GM11168 (cell line): Measurements from ENCODE around the gene MAGIX.
"Not testable (repeated sequence)": the region's sequence is repeated elsewhere in the genome, so short reads cannot be mapped to it uniquely, and the experiment has no call there.

Experiments
- in situ Hi-C: fragments of 300-500 bp; cut with MboI; formaldehyde crosslinking; loops from one replicate; pipeline ENCODE4 v1.12.0; 2022; ENCODE audit warnings: low sequenced_read_pairs; ENCODE audit not compliant: unreplicated experiment

Gene MAGIX

GRCh38 chrX:49162620-49163019, at the start of gene MAGIX:
Gene MAGIX (plus strand): TSS chrX:49162758. CDS start chrX:49162890, 132 bp downstream.
- in situ Hi-C loops: no loop called here

GRCh38 chrX:49116076-49116475, 46.5 kb upstream of the MAGIX start:
- in situ Hi-C loops: no loop called here

DNA sequence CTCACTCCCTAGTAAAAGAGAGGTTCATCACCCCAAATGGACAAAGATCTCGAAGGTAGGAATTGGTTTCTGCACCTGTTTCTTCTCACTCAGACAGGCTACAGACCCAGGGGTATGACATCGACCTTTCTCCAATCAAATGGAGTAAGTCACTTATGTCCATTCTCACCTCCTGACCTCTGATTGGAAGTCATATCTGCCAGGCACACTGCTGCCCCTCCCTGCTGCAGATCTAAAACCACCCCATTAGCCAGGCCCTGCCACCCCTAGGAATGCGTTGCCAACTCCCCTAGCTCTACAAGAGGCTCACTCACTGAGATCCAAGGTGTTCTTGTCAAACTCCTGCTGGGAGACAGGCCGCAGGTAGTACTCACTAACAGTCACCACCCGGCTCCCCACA, 45.8 kb upstream of the MAGIX start:
- in situ Hi-C loops: no loop called here

DNA sequence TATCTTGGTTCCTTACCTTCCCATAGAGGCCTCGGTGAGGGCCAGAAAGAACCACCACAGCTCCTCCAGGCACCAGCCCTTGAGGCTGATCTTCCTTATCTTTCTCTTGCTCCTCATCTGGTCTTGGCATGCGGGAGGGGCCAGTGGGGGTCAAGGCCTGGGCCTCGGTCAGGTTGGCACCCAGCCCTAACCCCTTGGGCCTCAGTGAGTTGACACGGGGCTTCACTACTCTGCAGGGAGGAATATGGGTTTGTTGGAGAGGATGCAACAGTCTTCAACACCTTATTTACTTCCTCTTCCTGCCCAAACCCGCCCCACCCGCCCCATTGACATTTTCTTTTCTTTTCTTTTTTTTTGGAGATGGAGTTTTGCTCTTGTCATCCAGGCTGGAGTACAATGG, 45.0 kb upstream of the MAGIX start:
- in situ Hi-C loops: no loop called here

- in situ Hi-C loops: no loop called here
Observed at GRCh38 chrX:49120091-49120490, 42.5 kb upstream of the MAGIX start.

- in situ Hi-C loops: no loop called here
Observed at GRCh38 chrX:49122499-49122898, 40.1 kb upstream of the MAGIX start.

DNA sequence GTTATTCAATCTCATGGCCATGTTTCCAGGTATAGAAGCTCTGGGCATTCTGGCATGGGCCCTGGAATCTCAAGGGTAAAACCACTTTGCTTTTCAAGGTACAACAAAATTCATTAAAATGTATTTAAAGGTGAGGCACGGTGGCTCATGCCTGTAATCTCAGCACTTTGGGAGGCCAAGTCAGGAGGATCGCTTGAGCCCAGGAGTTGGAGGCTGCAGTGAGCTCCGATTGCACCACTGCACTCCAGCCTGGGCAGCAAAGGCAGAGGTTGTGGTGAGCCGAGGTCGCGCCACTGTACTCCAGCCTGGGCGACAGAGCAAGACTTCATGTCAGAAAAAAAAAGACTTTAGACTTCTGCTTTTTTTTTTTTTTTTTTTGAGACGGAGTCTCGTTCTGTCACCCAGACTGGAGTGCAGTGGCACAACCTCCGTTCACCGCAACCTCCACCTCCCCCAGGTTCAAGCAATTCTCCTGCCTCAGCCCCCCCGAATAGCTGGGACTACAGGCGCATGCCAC, 34.8 kb upstream of the MAGIX start:
- in situ Hi-C loops: not testable (repeated sequence)

DNA sequence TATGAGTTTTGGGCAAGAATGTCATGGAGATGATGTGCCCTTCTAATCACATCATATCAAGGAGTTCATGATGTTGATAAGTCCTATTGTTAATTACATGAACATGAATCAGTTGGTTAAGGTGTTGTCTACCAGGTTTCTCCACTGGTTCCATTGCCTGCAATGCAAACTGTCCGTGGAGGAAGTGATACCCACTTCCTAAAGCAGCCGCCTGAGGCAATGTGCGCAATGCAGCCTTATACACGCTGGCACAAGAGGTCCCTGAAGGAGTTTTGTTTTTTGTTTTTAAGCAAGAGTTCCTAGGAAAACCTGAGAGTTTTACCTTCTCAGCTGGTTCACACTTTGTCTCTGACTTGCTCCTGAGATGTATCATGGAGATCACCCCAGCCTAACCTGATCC, 33.1 kb upstream of the MAGIX start:
- in situ Hi-C loops: no loop called here

DNA sequence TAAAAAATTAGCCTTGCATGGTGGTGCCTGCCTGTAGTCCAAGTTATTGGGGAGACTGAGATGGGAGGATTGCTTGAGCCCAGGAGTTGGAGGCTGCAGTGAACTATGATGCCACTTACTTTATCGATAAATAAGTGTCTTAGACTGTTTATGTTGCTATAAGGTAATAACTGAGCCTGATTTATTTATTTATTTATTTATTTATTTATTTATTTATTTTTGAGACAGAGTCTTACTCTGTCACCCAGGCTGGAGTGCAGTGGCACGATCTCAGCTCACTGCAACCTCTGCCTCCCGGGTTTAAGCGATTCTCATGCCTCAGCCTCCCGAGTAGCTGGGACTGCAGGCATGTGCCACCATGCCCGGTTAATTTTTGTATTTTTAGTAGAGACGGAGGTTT, 30.3 kb upstream of the MAGIX start:
- in situ Hi-C loops: not testable (repeated sequence)

DNA sequence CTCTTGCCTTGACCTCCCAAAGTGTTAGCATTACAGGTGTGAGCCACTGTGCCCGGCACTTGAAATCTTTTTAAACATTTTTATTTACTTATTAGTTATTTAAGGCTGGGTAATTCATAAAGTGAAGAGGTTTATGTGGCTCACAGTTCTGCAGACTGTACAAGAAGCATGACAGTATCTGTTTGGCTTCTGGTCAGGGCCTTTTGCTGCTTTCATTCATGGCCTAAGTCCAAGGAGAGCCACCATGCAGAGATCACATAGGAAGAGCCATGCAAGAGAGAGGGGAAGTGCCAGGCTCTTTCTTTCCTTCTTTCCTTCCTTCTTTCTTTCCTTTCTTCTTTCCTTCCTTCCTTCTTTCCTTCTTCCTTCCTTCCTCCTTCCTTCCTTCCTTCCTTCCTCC, 28.8 kb upstream of the MAGIX start:
- in situ Hi-C loops: no loop called here

DNA sequence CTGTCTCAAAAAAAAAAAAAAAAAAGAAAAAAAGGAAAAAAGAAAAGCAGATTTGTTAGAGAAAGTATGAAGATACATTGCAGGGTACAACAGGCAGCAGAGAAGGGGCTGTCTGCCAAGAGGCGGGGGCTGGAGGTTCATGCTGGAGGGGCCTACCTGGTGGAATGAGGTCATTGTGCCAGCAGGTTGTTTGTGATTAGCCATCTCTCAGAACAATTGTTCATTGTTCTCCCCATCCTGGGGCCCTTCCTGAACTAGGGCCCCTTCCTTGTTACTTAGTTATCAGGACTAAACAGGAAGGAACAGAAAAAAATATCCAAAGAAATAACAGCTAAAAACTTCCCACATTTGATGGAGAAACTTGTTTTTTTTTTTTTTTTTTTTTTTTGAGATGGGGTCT, 25.1 kb upstream of the MAGIX start:
- in situ Hi-C loops: no loop called here

GRCh38 chrX:49139713-49140112, 22.8 kb upstream of the MAGIX start:
- in situ Hi-C loops: no loop called here

DNA sequence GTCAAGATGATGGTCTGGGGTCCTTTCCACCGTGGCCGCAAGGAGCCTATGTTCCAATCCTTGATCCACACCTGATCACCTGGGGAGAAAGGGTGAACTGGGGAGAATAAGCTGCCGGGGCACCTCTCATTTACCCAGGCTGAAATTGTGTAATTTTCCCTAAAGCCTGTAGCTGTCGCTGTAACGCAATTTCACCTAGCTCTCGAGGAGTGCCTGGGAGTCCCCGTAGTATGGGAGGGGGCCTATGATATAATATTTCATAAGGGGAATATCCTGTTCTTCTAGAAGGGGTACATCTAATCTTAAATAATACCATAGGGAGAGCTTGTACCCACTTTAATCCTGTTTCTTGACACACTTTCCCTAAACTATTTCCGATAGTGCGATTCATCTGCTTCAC, 20.3 kb upstream of the MAGIX start:
- in situ Hi-C loops: not testable (repeated sequence)

- in situ Hi-C loops: not testable (repeated sequence)
Observed at GRCh38 chrX:49143154-49143553, 19.4 kb upstream of the MAGIX start.

- in situ Hi-C loops: no loop called here
Observed at GRCh38 chrX:49147282-49147681, 15.3 kb upstream of the MAGIX start.

GRCh38 chrX:49147936-49148335, 14.6 kb upstream of the MAGIX start:
- in situ Hi-C loops: no loop called here

DNA sequence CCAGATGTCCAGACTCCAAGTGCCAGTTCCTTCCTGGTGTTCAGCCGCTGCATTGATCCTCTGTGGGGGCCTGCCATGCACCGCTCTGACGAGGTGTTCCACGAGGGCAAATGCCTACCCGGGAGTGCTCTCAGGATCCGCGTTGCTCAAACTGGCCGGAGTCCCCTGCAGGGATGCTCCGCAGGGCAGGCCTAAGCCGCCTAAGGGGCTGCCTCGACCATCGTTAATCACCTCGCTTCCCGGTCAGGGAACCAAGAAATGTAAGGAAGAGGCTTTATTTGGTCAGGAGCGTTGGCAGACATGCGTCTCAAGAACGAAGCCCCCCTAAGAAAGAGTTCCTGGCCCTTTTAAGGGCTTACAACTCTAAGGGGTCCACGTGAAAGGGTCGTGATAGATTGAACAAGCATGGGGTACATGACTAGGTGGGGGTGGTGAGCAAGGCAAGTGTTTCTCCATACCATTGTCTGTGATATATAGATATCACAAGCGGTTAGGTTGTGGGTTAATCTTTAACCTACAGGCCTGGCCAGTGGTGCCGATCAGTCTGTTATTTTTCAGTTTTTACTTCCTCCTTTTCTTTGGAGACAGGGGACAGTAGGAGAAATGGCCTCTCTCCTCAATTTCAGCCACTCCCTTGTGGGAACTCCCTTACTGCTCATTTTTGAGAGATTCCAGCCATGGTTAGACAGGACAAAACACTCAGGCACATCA, 14.0 kb upstream of the MAGIX start:
- in situ Hi-C loops: not testable (repeated sequence)

GRCh38 chrX:49149291-49149690, 13.3 kb upstream of the MAGIX start:
- in situ Hi-C loops: not testable (repeated sequence)

DNA sequence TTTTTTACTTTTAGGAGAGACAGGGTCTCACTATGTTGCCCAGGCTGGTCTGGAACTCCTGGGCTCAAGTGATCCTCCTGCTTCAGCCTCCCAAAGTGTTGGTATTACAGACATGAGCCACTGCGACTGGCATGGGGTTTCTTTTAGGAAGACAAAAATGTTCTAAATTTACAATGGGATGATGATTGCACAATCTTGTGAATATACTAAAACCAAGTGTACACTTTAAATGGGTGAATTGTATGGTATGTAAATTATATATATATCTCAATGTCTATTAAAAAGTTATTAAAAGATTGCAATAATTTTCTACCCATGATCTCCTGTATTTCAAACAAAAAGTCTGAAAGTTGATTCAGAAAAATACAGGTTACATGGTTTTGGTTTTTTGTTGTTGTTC, 9.1 kb upstream of the MAGIX start:
- in situ Hi-C loops: no loop called here

DNA sequence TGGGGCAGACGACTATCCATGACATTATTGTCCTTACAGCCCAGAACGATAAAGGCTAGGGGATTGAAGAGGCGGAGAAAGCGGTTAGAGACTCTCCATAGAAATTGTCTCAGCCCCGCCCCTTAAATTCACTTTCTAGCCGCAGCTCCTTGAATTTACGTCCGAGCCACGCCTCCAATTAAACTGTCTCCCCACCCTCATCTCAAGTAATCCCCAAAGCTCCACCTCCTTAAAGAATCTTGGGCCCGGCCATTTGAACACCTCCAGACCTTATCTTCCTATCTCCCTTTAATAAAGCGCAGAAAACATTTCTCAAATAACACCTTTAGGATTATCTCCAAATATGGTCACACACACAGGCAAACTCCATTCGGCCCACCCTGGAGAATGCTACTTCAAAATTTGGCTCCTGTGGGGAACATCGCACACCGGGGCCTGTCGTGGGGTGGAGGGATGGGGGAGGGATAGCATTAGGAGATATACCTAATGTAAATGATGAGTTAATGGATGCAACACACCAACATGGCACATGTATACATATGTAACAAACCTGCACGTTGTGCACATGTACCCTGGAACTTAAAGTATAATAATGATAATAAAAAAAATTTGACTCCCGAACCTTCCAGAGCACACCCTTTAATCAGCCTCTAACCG, 7.2 kb upstream of the MAGIX start:
- in situ Hi-C loops: no loop called here

GRCh38 chrX:49155900-49156837, 6.4 kb upstream of the MAGIX start:
- in situ Hi-C loops: no loop called here
